HPDE6-E6E7 (cell line): ENCODE measurements around the gene ACOX3.
A peak's percentile ranks its signal among the peaks of the same experiment; 100 is the strongest.
"Not testable (repeated sequence)": the region's sequence is repeated elsewhere in the genome, so short reads cannot be mapped to it uniquely, and the experiment has no call there.

Experiments used
- DNase-seq: peaks from one replicate; pipeline ENCODE4 v3.0.0; 2011; ENCODE audit warnings: missing footprints; ENCODE audit errors: extremely low spot score

The ACOX3 gene

GRCh38 chr4:8440492-8441311 lies at the start of gene ACOX3, which contains the start of gene TRMT44:
Gene ACOX3 (minus strand): TSS chr4:8440723. CDS start chr4:8416521, 24,202 bp downstream.
Gene TRMT44 (plus strand): TSS chr4:8440777. CDS start chr4:8440823, 46 bp downstream.
- DNase-seq: peak; percentile 82

DNA sequence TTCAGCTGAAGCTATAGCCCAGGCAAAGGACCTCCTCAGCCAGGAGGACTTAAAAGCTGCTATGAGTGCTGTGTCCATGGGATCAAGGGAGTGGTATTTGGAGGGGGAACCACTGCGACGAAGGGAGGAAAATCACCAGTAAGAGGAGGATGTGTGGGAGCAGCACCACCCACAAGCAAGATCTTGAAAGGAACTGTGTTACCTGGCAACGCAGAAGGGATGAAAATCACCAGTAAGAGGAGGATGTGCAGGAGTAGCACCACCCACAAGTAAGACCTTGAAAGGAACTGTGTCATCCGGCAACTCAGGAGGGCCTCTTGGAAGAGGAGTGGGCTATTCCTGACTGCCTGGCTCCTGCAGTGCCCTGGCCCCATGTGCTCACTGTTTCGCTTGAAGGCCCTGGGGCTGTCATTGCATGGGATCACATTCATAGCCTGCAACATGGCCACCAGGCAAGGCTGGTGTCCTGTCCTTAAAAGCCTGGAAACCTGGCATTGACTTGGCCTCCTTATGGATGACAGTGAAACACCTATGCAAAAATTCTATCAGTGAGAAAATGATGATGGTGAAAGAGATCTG lies 48.4 kb upstream of the ACOX3 start:
- DNase-seq: no peak

GRCh38 chr4:8486643-8487042 lies 46.1 kb upstream of the ACOX3 start:
- DNase-seq: not testable (repeated sequence)

DNA sequence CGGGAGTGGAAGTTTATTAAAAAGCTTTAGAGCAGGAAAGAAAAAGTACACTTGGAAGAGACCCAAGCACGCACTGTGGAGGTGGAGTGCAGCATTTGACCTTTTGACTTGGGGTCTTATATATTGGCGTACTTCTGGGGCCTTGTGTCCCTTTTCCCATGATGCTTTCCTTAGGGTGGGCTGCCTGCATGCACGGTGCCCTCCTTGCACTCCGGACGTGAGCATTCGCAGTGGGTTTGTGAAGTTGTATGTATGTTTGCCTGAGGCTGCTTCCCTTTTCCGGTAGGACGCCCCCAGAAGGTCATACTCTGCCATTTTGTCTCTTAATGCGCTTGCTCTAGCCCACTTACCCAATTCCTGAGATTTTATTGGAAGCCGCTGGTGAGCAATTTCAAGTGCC lies 39.7 kb upstream of the ACOX3 start:
- DNase-seq: no peak

DNA sequence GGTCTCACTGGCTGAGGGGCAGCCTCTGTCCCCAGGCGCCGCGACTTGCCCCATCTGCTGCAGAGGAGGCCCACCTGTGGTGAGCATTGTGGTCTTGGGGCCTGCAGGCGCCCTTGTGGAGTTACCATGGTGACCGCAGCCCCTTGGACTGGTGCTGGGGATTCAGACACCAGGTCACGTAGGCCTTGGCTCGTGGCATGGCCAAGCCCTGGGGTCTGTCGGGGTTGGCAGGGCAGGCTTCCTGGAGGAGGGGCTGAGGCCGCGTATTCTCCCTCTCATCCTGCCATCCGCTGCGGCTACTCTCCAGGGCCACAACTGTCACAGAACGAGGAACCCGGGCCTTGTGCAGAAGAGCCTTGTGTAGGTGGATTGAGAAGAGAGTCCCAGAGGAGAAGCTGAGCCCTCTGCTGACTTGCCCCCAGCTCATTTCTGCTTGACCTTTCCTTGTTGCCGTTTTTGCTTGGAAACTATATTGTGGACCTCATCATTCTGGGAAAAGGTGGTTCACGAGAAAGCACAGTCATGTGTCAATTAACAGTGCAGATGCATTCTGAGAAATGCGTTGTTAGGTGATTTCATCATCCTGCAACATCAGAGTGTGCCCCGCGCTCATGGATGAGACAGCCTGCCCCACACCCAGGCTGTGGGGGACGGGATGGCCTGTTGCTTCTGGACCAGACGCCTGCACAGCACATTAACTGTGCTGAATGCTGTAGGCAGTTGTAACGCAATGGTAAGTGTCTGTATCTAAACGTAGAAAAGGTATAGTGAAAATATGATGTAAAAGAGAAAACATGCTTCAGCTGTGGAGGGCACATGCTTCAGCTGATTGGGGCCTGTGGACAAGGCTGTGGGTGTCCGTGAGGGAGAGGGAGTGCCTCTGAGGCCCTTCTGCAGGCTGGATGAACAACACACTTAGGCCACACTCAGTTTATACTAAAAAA lies 38.5 kb upstream of the ACOX3 start:
- no peak for DNase-seq

DNA sequence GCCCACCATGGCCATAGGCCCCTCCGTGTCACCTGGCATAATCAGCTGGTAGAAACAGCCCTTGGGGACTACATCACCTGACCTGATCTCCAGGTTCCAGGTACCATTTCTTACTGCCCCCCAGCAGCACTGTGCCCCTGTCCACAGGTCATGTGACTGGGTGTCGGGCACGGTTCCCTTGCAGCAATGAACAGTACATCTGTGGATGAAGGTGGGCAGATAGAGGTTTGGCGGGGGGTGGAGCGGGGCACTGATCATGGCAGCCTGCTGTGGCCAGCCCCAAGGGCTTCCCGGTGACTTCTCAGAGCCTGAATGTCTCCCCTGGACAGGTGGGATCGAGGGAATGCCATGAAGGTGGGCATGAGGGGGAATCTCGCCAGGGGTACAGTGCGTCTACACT lies 37.8 kb upstream of the ACOX3 start:
- DNase-seq: no peak

DNA sequence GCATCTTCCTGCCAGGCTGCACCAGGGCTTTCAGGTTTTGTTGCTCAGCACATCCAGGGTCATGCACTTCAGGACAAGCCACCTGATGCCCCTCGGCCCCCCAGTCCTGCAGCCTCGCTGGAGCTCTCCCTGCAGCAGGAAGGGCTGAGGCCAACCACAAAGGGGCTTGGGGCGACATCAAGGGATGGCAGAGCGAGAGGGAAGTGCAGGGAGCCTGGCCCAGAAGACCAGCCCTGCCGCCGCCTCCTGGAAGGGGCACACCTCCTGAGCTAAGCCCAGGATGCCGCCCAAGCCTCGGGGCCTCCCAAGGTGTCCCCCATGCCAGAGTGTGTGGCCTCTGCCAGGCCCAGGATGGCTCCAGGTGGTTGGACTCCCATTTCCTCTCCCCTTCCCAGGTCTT lies 37.2 kb upstream of the ACOX3 start:
- no peak for DNase-seq

DNA sequence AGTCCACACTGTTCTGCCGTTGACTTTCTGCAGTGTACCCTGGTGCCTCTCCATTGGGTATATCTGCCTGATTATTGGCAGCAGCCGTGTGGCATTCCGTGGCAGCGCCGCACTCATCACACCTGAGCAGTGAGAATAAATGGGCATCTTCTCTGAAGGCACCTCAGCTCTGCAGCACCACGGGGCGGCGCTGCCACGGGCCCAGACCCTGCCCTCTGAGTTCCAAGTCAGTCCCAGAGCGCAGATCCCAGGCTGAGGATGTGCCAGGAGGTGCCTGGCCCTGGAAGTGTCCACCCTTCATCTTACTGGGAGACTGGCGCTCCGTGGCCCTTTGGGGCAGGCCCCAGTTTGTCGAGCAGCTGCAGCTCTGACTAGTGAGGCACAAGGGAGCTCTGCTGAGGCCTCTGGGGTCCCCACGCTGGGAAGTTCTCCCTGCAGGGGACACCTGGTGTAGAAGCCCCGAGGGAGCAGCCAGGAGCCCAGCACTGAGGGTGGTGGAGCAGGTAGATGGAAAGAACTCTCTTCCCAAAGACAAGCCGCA lies 36.6 kb upstream of the ACOX3 start:
- DNase-seq: no peak

DNA sequence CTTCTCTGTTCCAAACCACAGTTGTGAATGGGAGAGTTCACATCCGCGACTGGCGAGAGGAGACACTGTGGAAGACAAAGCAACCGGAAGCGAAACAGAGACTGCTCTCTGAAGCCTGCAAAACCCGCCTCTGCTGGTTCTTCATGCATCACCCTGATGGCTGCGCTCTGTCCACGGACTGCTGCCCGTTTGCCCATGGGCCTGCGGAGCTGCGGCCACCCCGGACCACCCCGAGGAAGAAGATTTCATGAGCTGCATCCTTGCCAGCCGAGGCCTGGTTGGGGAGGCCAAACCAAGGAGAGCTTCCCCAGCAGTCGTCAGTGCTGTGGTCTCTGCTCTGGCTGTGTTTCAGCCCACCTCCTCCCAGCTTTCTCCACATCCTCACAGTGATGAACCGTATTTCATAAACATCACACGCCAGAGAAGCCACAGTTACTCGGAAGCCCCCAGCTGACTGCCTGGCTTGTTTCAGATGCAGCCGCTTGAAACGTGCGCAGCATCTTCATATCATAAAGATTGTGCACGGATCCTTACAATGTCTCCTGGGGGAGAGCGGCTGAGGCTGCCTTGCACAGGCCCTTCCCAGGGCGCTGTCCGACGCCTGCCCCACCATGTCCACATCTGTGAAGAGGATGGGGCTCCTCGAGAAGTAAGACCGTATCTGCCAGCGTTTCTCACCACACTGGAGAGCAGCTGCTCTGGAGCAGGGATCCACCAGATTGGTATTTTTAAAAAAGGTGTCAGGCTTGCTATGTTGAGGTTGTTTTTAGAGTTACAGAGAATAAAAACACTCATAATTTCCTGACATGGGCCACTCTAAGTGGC lies 35.4 kb upstream of the ACOX3 start:
- DNase-seq: no peak

GRCh38 chr4:8474856-8475255 lies 34.3 kb upstream of the ACOX3 start:
- no peak for DNase-seq

DNA sequence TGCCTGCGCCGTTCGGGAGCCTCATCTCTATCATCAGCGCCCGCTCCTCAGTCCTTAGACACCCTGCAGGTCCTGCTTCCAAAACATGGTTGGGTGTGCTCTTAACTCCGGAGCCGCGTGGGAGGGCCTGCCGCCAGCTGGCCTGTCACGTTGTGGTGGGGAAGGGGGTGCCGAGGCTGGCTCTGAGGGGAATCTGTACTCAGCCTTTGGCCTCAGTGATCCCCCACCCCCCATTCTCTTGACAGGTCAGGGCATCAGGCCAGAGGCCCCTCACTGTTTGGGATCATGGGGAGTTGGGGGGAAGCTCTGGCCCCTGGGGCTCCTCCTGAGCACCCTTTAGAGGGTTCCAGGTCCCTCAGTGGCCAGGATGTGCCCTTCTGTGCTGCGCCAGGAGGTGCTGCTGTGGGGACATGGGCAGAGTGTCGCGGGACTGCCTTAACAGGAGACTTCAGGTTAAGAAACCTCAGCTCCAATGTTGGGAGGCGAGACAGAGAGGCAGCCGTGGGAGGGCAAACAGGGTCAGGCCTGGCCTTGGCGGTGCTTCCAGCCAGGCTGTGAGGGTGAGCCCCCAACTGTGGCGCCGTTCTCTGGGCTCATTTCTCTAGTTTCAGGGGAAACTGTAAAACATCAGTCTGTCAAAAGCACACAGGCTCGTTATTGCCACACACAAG lies 33.5 kb upstream of the ACOX3 start:
- no peak for DNase-seq

DNA sequence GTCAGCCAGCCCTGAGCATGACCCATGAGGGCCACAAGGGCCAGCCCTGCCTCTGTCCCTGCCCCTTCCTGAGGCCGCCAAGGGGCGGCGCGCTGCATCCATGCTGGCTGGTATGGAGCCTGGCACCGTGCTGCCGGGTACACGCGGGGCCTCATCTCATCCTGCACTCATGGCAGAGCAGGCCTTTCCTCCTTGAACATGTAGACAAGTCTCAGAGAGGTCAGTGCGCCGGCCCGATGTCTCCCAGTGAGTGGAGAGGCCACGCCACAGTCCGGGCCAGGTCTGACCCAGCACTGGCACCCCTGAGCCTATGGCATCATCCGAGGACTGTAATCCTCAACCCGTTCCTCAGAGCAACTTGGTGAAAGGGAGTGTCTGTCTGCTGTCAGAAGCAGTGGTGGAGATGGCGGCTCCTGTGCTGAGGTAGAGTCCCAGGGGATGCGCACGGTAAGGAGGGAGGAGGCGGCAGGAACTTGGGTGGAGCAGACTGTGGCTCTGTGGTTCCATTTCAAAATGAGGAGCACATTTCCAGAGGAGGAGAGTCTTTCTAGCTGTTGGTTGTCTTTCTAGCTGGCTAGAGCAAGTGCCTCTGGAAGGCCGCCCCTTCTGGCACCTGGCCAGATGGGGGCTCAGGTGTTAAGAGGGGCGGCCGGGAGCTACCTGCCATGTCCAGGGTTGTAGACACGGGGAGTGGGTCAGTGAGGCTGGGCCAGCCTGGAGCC lies 32.8 kb upstream of the ACOX3 start:
- no peak for DNase-seq

- no peak for DNase-seq
Observed at GRCh38 chr4:8472689-8473197, 32.2 kb upstream of the ACOX3 start.

DNA sequence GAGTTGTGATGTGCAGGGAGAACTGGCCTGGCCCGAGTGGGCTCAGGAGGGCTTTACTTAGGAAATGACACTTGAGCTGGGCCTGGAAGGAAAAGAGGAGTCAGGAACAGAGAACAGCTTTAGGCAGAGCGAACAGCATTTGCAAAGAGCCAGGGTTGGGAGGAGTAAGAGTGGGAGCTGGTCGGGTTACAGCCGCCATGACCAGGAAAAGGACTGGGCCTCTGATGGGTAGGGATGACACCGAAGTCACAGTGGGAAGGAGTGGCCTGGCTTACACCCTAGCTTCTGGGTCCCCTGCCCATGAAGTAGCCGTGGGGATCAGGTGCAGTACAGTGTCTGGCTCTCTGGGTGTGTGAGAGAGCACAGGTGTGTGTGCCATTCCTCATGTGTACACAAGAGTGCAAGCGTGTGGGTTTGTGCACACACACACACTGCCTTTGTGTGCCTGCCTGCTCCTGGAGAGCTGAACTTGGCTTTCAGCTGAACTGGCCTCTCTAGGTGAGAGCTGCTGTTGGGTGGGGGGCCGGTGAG lies 31.7 kb upstream of the ACOX3 start:
- no peak for DNase-seq

DNA sequence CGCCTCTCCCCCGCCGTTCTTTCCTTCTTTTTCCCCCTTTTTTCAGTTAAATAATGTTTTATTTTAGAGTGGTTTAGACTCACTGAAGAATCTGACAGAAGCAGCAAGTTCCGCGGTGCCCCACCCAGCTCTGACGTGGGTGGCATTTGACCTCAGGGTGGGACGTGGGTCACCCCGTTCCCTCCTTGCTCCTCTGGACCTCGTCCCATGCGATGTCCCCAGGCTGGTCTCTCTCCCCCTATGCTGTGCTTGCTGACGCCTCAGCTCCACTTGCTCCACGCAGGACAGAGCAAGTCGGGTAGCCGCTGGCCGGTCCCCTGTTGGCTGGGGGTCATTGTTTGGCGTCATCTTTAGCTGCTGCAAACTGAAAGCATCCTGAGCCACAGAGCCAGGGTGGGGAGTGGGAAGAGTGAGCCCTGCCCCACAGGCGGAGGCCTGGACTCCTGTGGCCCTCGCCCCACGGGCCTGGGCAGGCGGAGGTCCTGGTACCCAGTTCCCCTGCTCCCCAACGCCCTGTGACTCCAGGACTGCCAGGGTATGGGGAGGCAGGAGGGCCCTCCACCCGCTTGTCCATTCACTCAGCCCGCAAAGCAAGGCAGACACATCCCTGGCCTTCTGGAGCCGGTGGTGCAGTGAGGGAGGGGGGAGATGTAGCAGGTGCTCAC lies 30.8 kb upstream of the ACOX3 start:
- no peak for DNase-seq

DNA sequence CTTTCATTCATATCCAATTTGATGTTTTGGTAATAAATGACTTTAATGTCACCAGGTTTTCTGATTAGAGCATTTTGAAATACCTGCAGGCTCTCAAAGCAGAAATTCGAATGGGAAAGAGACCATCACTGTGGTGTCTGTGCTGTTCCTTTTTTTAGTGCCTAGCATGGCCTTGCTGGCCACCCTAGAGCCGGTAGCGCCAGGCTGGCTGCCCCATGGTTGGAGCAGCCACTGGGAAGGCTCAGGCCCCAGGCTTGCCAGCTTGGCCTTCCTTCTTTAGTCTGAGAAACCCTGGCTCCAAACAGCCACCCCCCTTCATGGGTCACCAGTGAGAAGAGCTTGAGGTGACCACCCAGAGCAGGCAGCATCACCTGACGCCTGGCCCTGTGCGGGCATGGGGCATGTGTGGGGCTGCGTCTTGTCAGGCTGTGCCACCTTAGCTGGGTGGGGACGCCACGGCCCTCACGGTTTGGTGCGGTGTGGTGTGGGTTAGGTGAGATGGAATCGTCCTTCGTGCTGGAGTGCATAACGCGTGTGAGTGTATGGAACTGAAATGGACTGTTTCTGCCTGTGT lies 30.0 kb upstream of the ACOX3 start:
- DNase-seq: no peak

GRCh38 chr4:8469550-8469949 lies 29.0 kb upstream of the ACOX3 start:
- no peak for DNase-seq

GRCh38 chr4:8468746-8469535 lies 28.4 kb upstream of the ACOX3 start:
- DNase-seq: peak; percentile 49
